Lung (tissue), 12 donors: ENCODE results near the gene GIPR. TPM values are rescaled to one million over a fixed set of nuclear protein-coding genes. Genes with fewer than 3 reads are reported as not detected.

Source experiments
- ATAC-seq: fragments of 200-7000 bp; cut with Tn5 transposase; one replicate; pipeline ENCODE4 v1.9.1; 2020; ENCODE audit warnings: moderate number of reproducible peaks; ENCODE audit not compliant: insufficient read depth, low FRiP score
- DNase-seq, 3 donors: peaks; one replicate each; pipeline ENCODE4 v3.0.0-alpha.2; 2013 to 2017
- H3K27ac ChIP-seq, 2 donors: one replicate each; pipeline ENCODE4 v1.5.1; 2013; ENCODE audit warnings: mild to moderate bottlenecking in 2 of 2, moderate library complexity in 2 of 2, control low read depth in 1 of 2, inconsistent platforms in 1 of 2, low read depth in 1 of 2, low read length in 1 of 2
- H3K27me3 ChIP-seq, 3 donors: one replicate each; pipeline ENCODE4 v1.5.1; 2013; ENCODE audit warnings: low read length in 2 of 3; ENCODE audit not compliant: control insufficient read depth in 3 of 3, insufficient read depth in 3 of 3
- H3K36me3 ChIP-seq, 4 donors: one replicate each; pipeline ENCODE4 v1.5.1; 2013; ENCODE audit warnings: low read length in 4 of 4, mild to moderate bottlenecking in 1 of 4, moderate library complexity in 1 of 4; ENCODE audit not compliant: control insufficient read depth in 4 of 4, insufficient read depth in 4 of 4
- H3K4me1 ChIP-seq, 5 donors: one replicate each; pipeline ENCODE4 v1.5.1; 2013; ENCODE audit warnings: low read length in 5 of 5, mild to moderate bottlenecking in 2 of 5, moderate library complexity in 1 of 5; ENCODE audit not compliant: control insufficient read depth in 5 of 5, insufficient read depth in 5 of 5
- H3K4me3 ChIP-seq: one replicate; pipeline ENCODE4 v1.5.1; 2013; ENCODE audit warnings: mild to moderate bottlenecking, control low read depth, moderate library complexity
- H3K9ac ChIP-seq, 2 donors: one replicate each; pipeline ENCODE4 v1.5.1; 2013; ENCODE audit warnings: low read length in 2 of 2, control low read depth in 1 of 2; ENCODE audit not compliant: insufficient read depth in 1 of 2
- H3K9me3 ChIP-seq, 4 donors: one replicate each; pipeline ENCODE4 v1.5.1; 2013; ENCODE audit warnings: low read length in 3 of 4, mild to moderate bottlenecking in 1 of 4, moderate library complexity in 1 of 4; ENCODE audit not compliant: control insufficient read depth in 4 of 4, insufficient read depth in 3 of 4
- CTCF ChIP-seq: IDR thresholded peaks from 2 replicates; pipeline ENCODE4 v1.5.1; 2012; ENCODE audit warnings: mild to moderate bottlenecking; ENCODE audit errors: control extremely low read depth, extremely low read depth
- WGBS, 2 donors: extraction: QIAGEN DNeasy Blood & Tissue Kit; methylation state at CpG; one replicate each; pipeline ENCODE4 v1.1.7; 2013; 5-methylcytosine and 5-hydroxymethylcytosine counted together
- polyA plus RNA-seq, 2 donors: library from polyadenylated mRNA; stranded (reverse); fragments of 200-250 nt; gene quantifications; one replicate each; pipeline ENCODE4 v1.2.1, GENCODE V29; 2013
- total RNA-seq, 2 donors: library from RNA; depleted of rRNA in 1 of 2; stranded (reverse); fragments of >200 nt in 1 of 2; gene quantifications; one replicate each; pipeline ENCODE4 v1.2.1, GENCODE V29; 2014 to 2021
- donor health status: control.
- donor health status: control.
- donor health status: Bipolar disorder and iron deficiency.
- donor health status: healthy.
- donor health status: DM: yes; HTN: yes; CAD: no.

Gene GIPR
- total and polyA plus RNA-seq, 4 donors, result 2.2 to 14.9 (median 5.5) TPM

- peaks cover 0 to 19% (median 16%) of the 10 kb centered on the region in 3 donors for H3K27me3 ChIP-seq
- H3K4me1 ChIP-seq, result peaks cover 0 to 26% (median 0%) of the 10 kb centered on the region in 5 donors
- WGBS, 2 donors, result 1 to 2% methylated on average over 38 to 40 of the region's 40 CpGs
- ATAC-seq (peak; percentile 70), DNase-seq (peak; percentile 70 to 85 (median 70))
- H3K4me3 ChIP-seq, result no peak overlapping the region
- peak overlapping the region; percentile 17 to 92 for H3K27ac ChIP-seq
- TF ChIP-seq CTCF, result no peak
- H3K9ac ChIP-seq, result no peak overlapping the region
- H3K9me3 ChIP-seq, result no peaks in the 10 kb centered on the region
- H3K36me3 ChIP-seq, result no peaks in the 10 kb centered on the region
These were observed 26.5 kb upstream of the GIPR start for GRCh38 chr19:45641274-45642105.

- Histone ChIP-seq H3K4me3 (no peak overlapping the region), H3K36me3 (no peaks in the 10 kb centered on the region), H3K27ac (no peak overlapping the region), H3K9me3 (no peaks in the 10 kb centered on the region), H3K4me1 (peaks cover 0 to 22% (median 0%) of the 10 kb centered on the region in 5 donors), H3K27me3 (peaks cover 0 to 19% (median 18%) of the 10 kb centered on the region in 3 donors), H3K9ac (no peak overlapping the region)
- DNase-seq (peak; percentile 84 to 91 (median 86)), ATAC-seq (no peak)
- 5 to 9% methylated on average over 33 to 39 of the region's 39 CpGs for WGBS, 2 donors
- TF ChIP-seq CTCF, result peak; percentile 96
These were observed 24.7 kb upstream of the GIPR start for GRCh38 chr19:45643024-45643926.

- TF ChIP-seq CTCF, result no peak
- no peak overlapping the region for H3K4me3 ChIP-seq
- H3K9me3 ChIP-seq, result no peaks in the 10 kb centered on the region
- no peak overlapping the region for H3K9ac ChIP-seq
- H3K27me3 ChIP-seq, result peaks cover 0 to 19% (median 18%) of the 10 kb centered on the region in 3 donors
- no peak overlapping the region for H3K27ac ChIP-seq
- WGBS, 2 donors, result 45 to 52% methylated on average over 14 of the region's 14 CpGs
- no peaks in the 10 kb centered on the region for H3K36me3 ChIP-seq
- ATAC-seq, result no peak
- peaks cover 0 to 17% (median 0%) of the 10 kb centered on the region in 5 donors for H3K4me1 ChIP-seq
- DNase-seq, result no peak
These were observed 23.9 kb upstream of the GIPR start for GRCh38 chr19:45643927-45644771.
